Neuron (in vitro differentiated cells): ENCODE results near the gene NENF.
"Not testable (repeated sequence)": the region's sequence is repeated elsewhere in the genome, so short reads cannot be mapped to it uniquely, and the experiment has no call there.

Experiments
- H2AFZ ChIP-seq: one replicate; pipeline ENCODE4 v1.6.1; 2013; ENCODE audit warnings: low read depth, mild to moderate bottlenecking, inconsistent platforms, low read length, moderate library complexity
- H3K27me3 ChIP-seq: one replicate; pipeline ENCODE4 v1.6.1; 2013; ENCODE audit warnings: low read length; ENCODE audit not compliant: insufficient read depth
- H3K36me3 ChIP-seq: one replicate; pipeline ENCODE4 v1.6.1; 2013; ENCODE audit warnings: low read length; ENCODE audit not compliant: insufficient read depth
- H3K4me1 ChIP-seq: one replicate; pipeline ENCODE4 v1.6.1; 2013; ENCODE audit warnings: low read length; ENCODE audit not compliant: insufficient read depth
- H3K4me3 ChIP-seq: 2 replicates; pipeline ENCODE4 v1.5.1; 2013; ENCODE audit warnings: mild to moderate bottlenecking, low read length, moderate library complexity
- H3K9me3 ChIP-seq: one replicate; pipeline ENCODE4 v1.6.1; 2013; ENCODE audit warnings: low read length

Gene NENF

DNA sequence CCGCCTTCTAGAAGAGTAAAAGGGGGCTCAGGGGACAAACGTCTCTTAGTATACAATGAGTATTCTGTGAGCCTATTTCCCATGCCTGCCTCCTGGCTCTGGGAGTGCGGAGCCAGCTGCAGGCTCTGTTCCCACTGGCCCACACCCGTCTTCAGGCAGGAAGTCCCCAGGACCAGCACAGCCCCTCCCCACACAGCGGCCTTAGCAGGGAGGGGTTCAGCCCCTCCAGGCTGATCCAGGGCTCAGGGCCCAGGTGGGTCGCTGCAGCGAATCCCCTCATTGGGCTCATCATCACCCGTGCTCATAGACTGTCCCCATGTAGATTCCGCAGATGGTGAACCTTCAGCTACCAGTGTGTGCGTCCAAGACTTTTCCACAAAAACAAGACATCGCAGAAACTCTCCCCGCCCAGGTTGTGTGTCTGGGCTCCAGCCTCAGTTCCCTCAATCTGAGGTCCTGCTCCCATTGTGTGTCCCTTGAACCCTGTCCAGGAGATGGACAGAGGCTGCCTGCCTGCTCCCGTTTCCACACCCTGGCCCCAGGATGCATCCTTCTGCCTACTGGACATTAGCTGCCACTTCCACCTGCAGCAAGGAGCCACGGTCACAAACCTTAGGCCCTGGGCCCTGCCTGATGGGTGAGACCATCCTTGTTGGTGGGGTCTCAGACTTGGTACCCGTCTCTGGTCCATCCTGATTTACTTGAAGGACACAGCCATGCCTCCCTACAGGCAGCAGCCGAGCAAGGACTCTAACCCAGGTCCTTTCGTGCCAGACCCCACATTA is 39.4 kb downstream of the NENF start:
- no peak overlapping the region for H2AFZ ChIP-seq
- no peaks in the 10 kb centered on the region for H3K36me3 ChIP-seq
- H3K9me3 ChIP-seq, result no peaks in the 10 kb centered on the region
- H3K4me3 ChIP-seq, result no peak overlapping the region
- H3K4me1 ChIP-seq, result peaks cover 3% of the 10 kb centered on the region
- H3K27me3 ChIP-seq, result no peaks in the 10 kb centered on the region

- Histone ChIP-seq H2AFZ (no peak overlapping the region), H3K36me3 (no peaks in the 10 kb centered on the region), H3K4me1 (peaks cover 3% of the 10 kb centered on the region), H3K4me3 (no peak overlapping the region), H3K27me3 (no peaks in the 10 kb centered on the region), H3K9me3 (no peaks in the 10 kb centered on the region)
Measured at GRCh38 chr1:212473729-212474128, 41.0 kb downstream of the NENF start.

GRCh38 chr1:212475151-212475550 is 42.4 kb downstream of the NENF start:
- H3K4me3 ChIP-seq, result no peak overlapping the region
- no peaks in the 10 kb centered on the region for H3K27me3 ChIP-seq
- no peak overlapping the region for H2AFZ ChIP-seq
- peaks cover 6% of the 10 kb centered on the region for H3K4me1 ChIP-seq
- no peaks in the 10 kb centered on the region for H3K9me3 ChIP-seq
- H3K36me3 ChIP-seq, result no peaks in the 10 kb centered on the region

DNA sequence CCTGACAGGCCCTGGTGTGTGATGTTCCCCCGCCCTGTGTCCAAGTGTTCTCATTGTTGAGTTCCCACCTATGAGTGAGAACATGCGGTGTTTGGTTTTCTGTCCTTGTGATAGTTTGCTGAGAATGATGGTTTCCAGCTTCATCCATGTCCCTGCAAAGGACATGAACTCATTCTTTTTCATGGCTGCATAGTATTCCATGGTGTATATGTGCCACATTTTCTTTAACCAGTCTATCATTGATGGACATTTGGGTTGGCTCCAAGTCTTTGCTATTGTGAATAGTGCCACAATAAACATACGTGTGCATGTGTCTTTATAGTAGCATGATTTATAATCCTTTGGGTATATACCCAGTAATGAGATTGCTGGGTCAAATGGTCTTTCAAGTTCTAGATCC is 43.1 kb downstream of the NENF start:
- H3K9me3 ChIP-seq, H3K4me1 ChIP-seq, H2AFZ ChIP-seq, H3K36me3 ChIP-seq, H3K4me3 ChIP-seq, H3K27me3 ChIP-seq: not testable (repeated sequence)

GRCh38 chr1:212477014-212477679 is 44.4 kb downstream of the NENF start:
- Histone ChIP-seq H3K36me3 (no peaks in the 10 kb centered on the region), H3K27me3 (no peaks in the 10 kb centered on the region), H3K4me3 (no peak overlapping the region), H2AFZ (no peak overlapping the region), H3K4me1 (peaks cover 9% of the 10 kb centered on the region), H3K9me3 (no peaks in the 10 kb centered on the region)

DNA sequence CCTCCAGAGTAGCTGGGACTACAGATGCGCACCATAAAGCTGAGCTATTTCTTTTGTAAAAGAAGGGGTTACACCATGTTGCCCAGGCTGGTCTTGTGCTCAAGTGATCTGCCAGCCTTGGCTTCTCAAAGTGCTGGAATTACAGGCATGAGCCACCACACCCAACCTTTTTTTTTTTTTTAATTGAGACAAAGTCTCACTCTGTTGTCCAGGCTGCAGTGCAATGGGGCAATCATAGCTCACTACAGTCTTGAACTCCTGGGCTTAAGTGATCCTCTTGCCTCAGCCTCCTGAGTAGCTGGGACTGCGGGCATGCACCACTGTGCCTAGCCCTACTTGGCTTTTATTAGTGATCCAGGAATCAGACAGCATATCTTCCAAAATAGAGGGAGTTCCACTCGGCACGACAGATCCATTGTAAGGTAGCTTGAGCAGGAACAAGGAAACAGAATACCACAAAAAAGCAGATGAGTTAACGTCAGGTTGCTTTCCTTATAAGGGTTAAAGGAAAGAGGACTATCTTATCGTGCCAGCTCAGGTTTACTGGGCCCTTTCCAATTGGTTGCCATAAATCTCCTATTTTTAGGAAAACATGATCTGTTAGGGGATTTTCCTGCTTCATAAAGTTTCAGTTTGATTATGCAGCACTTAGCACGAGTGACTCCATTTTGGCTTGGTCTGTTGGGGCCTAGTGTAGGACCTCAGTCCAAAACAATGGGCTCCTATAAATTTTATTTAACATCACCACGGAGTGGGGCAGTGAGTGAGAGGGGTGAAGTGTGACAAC is 45.2 kb downstream of the NENF start:
- peaks cover 9% of the 10 kb centered on the region for H3K4me1 ChIP-seq
- H3K4me3 ChIP-seq, result no peak overlapping the region
- H3K27me3 ChIP-seq, result no peaks in the 10 kb centered on the region
- H2AFZ ChIP-seq, result no peak overlapping the region
- no peaks in the 10 kb centered on the region for H3K9me3 ChIP-seq
- H3K36me3 ChIP-seq, result no peaks in the 10 kb centered on the region

- no peak overlapping the region for H3K4me3 ChIP-seq
- H3K36me3 ChIP-seq, result no peaks in the 10 kb centered on the region
- H3K9me3 ChIP-seq, result no peaks in the 10 kb centered on the region
- H2AFZ ChIP-seq, result no peak overlapping the region
- H3K27me3 ChIP-seq, result no peaks in the 10 kb centered on the region
- peaks cover 9% of the 10 kb centered on the region for H3K4me1 ChIP-seq
Measured at GRCh38 chr1:212478467-212479025, 45.8 kb downstream of the NENF start.

DNA sequence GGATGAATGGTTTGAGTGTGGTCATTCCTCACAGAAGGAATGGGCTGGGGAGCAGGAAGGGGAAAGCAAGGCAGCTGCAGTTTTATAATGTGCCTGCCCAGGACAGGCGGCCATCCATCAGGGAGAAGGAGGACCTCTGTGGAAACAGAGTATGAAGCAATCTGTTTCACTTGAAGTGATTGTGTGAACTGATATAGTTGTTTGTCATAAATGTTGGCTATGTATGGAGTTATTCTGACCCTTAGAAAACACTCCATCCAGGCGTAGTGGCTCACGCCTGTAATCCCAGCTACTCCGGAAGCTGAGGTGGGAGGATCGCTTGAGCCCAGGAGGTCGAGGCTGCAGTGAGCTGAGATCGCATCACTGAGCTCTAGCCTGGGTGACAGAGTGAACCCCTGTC is 46.5 kb downstream of the NENF start:
- H3K4me1 ChIP-seq, result peaks cover 9% of the 10 kb centered on the region
- H3K27me3 ChIP-seq, result no peaks in the 10 kb centered on the region
- no peak overlapping the region for H2AFZ ChIP-seq
- H3K36me3 ChIP-seq, result no peaks in the 10 kb centered on the region
- no peak overlapping the region for H3K4me3 ChIP-seq
- no peaks in the 10 kb centered on the region for H3K9me3 ChIP-seq

DNA sequence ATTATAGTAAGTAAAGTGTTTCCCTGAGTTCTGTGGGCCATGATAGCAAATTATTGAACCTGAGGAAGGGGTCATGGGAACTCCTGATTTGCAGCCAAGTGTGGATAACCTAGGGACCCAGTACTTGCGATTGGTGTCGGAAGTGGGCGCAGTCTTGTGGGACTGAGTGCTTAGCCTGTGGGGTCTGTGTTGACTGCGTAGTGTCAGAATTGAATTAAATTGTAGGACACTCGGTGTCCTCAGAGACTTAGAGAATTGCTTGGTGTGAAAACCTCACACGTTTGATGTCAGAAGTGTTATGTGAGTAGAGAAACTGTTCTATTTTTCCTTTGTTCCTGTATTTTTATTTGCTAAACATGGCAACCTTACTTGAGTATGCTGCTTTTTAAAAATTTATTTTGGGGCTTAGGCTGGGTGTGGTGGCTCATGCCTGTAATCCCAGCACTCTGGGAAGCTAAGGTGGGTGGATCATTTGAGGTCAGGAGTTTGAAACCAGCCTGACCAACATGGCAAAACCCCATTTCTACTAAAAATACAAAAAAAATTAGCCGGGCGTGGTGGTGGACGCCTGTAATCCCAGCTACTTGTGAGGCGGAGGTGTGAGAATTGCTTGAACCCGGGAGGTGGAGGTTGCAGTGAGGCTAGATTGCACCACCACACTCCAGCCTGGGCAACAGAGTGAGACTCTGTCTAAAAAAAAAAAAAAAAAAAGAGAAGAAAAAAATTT is 48.2 kb downstream of the NENF start:
- H3K27me3 ChIP-seq, H2AFZ ChIP-seq, H3K4me3 ChIP-seq, H3K9me3 ChIP-seq, H3K36me3 ChIP-seq: not testable (repeated sequence)
- H3K4me1 ChIP-seq, result peaks cover 17% of the 10 kb centered on the region

DNA sequence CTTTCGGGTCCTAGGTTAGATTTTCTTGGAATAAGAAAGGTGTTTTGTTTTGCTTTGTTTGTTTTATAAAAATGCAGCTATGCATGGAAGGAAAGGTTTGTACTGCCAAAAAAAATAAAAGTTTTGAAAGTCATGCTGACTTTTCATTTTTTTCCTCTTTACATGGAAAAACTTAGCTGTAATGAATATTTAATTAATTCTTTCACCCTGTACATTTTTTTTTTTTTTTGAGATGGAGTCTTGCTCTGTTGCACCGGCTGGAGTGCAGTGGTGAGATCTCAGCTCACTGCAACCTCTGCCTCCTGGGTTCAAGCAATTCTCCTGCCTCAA is 48.7 kb downstream of the NENF start:
- Histone ChIP-seq H3K9me3 (no peaks in the 10 kb centered on the region), H3K4me1 (peaks cover 22% of the 10 kb centered on the region), H3K36me3 (no peaks in the 10 kb centered on the region), H2AFZ (no peak overlapping the region), H3K27me3 (no peaks in the 10 kb centered on the region), H3K4me3 (no peak overlapping the region)

DNA sequence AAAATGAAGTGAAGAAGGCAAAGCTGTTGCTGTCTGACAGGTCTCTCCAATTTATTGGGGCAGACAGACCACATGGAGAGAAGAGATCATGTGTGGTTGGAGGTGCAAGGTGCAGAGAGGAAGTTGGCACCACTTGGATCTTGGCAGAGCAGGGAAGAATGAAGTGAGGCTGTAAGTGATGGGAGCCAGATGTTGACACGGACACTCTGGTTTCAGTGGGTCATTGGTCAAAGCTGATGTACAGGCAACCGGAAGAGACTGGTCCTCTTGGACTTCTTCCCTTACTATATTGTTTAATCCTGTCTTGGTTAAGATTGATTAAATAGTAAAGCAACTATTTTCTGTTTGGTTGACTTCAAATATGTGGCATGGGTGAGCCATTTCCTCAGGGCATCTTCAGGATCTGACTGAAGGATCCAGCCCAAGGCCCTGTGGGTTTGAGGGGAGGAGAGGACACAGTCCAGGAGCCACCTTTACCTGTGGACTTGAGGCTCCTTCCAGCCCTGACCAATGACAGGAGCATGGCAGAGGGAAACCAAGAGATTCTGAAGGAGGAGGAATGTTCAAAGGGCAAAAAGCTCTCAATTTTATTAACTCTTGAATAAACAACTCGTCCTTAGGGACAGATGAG is 49.4 kb downstream of the NENF start:
- Histone ChIP-seq H3K27me3 (no peaks in the 10 kb centered on the region), H3K4me1 (peaks cover 21% of the 10 kb centered on the region), H3K9me3 (no peaks in the 10 kb centered on the region), H3K4me3 (no peak overlapping the region), H3K36me3 (no peaks in the 10 kb centered on the region), H2AFZ (no peak overlapping the region)

GRCh38 chr1:212482637-212483441 is 50.1 kb downstream of the NENF start:
- no peaks in the 10 kb centered on the region for H3K9me3 ChIP-seq
- H3K4me3 ChIP-seq, result no peak overlapping the region
- H2AFZ ChIP-seq, result no peak overlapping the region
- no peaks in the 10 kb centered on the region for H3K36me3 ChIP-seq
- peaks cover 21% of the 10 kb centered on the region for H3K4me1 ChIP-seq
- no peaks in the 10 kb centered on the region for H3K27me3 ChIP-seq
